K562 (cell line): ENCODE results near the gene PDZK1IP1. TPM values are rescaled to one million over a fixed set of nuclear protein-coding genes. Genes with fewer than 3 reads are reported as not detected.

Experiments
- ATAC-seq: fragments of 200-7000 bp; cut with Tn5 transposase; 3 replicates; pipeline ENCODE4 v1.9.1; 2020; ENCODE audit warnings: moderate library complexity
- BruUV-seq: library from RNA; stranded (reverse); fragments of 400-500 nt; replicated peaks from 2 replicates; lab custom pipeline; 2021; lab: Mats Ljungman, UMichigan
- CTCF ChIA-PET: fragments of 300-600 bp; formaldehyde crosslinking; extraction: SDS; loops from one replicate; lab custom pipeline; 2021; ENCODE audit warnings: low intra/inter-chr PET ratio; lab: Yijun Ruan, JAX
- POLR2A ChIA-PET: fragments of 300-600, 350-650 bp; sonication (Branson Sonifier 250); formaldehyde crosslinking; extraction: SDS; loops from one replicate; lab custom pipeline; 2021; ENCODE audit warnings: antibody characterized with exemption, inconsistent platforms; lab: Yijun Ruan, JAX
- DNase-seq, 4 experiments: peaks; one replicate each; pipeline versions ENCODE4 v3.0.0 to v3.0.0-alpha.2; 2011 to 2018; ENCODE audit warnings: low spot score in 3 of 4, mixed read lengths in 3 of 4; ENCODE audit errors: extremely low read depth in 1 of 4
- FAIRE-seq: peaks from 2 replicates; lab custom pipeline; 2011; peaks lifted over from hg19 to GRCh38; lab: Jason Lieb, UNC
- H2AFZ ChIP-seq: 2 replicates; pipeline ENCODE4 v1.6.0; 2011; ENCODE audit warnings: low read depth, low read length, control low read depth, inconsistent platforms
- H3K27ac ChIP-seq: fragments of 200-600 bp; 3 replicates; pipeline ENCODE4 v1.8.0; 2011; ENCODE audit warnings: low read depth, mild to moderate bottlenecking, control low read depth, inconsistent platforms, low read length, moderate library complexity, mixed read lengths; ENCODE audit errors: extremely low read depth
- H3K27me3 ChIP-seq, 2 experiments: fragments of 300-600 bp in 1 of 2; 2 replicates in 1 of 2; 3 replicates in 1 of 2; pipeline versions ENCODE4 v1.6.0 to v1.8.0; 2011; ENCODE audit warnings: inconsistent platforms in 2 of 2, low read length in 2 of 2, mild to moderate bottlenecking in 1 of 2, mixed read lengths in 1 of 2, moderate library complexity in 1 of 2; ENCODE audit not compliant: control insufficient read depth in 2 of 2, insufficient read depth in 2 of 2
- H3K36me3 ChIP-seq: fragments of 300-600 bp; 3 replicates; pipeline ENCODE4 v1.8.0; 2011; ENCODE audit warnings: mild to moderate bottlenecking, low read length, inconsistent platforms; ENCODE audit not compliant: control insufficient read depth, insufficient read depth
- H3K4me1 ChIP-seq, 2 experiments: fragments of 200-600 bp in 1 of 2; replicated peaks in 1 of 2; 2 replicates in 1 of 2; 3 replicates in 1 of 2; pipeline versions ENCODE4 v1.5.1 to v1.8.0; 2011; ENCODE audit warnings: inconsistent platforms in 2 of 2, low read length in 2 of 2, mild to moderate bottlenecking in 1 of 2, mixed read lengths in 1 of 2, moderate library complexity in 1 of 2; ENCODE audit not compliant: control insufficient read depth in 2 of 2, insufficient read depth in 2 of 2
- H3K4me2 ChIP-seq: 2 replicates; pipeline ENCODE4 v1.6.1; 2011; ENCODE audit warnings: low read length, control low read depth, inconsistent platforms, mixed read lengths; ENCODE audit not compliant: insufficient read depth
- H3K4me3 ChIP-seq: fragments of 200-600 bp; sonication (generic), shearing (Covaris generic); 2 replicates; pipeline ENCODE4 v1.5.1; 2016; ENCODE audit warnings: control low read depth, inconsistent platforms
- H3K79me2 ChIP-seq: fragments of 200-600 bp; 3 replicates; pipeline ENCODE4 v1.8.0; 2011; ENCODE audit warnings: low read length, inconsistent platforms; ENCODE audit not compliant: control insufficient read depth, insufficient read depth
- H3K9ac ChIP-seq, 2 experiments: 2 replicates each; pipeline versions ENCODE4 v1.6.0 to v1.6.1; 2011; ENCODE audit warnings: low read depth in 2 of 2, low read length in 2 of 2, control low read depth in 1 of 2, inconsistent platforms in 1 of 2, mild to moderate bottlenecking in 1 of 2, mixed read lengths in 1 of 2; ENCODE audit not compliant: insufficient read depth in 1 of 2
- H3K9me1 ChIP-seq: one replicate; pipeline ENCODE4 v1.6.0; 2011; ENCODE audit warnings: inconsistent platforms, mild to moderate bottlenecking, low read length, moderate library complexity; ENCODE audit not compliant: control insufficient read depth, insufficient read depth
- H3K9me3 ChIP-seq: replicated peaks from 2 replicates; pipeline ENCODE4 v1.5.1; 2011; ENCODE audit warnings: low read depth, low read length, inconsistent platforms; ENCODE audit not compliant: control insufficient read depth, insufficient read depth
- H4K20me1 ChIP-seq: replicated peaks from 2 replicates; pipeline ENCODE4 v1.6.1; 2011; ENCODE audit warnings: low read length, inconsistent platforms, mixed read lengths; ENCODE audit not compliant: control insufficient read depth, insufficient read depth
- ATF7 ChIP-seq: fragments of 450-650 bp; IDR thresholded peaks from 2 replicates; pipeline ENCODE4 v1.7.1; 2014; ENCODE audit warnings: mild to moderate bottlenecking, moderate library complexity
- CGGBP1 ChIP-seq: fragments of 250-450 bp; sonication (Bioruptor Pico); IDR thresholded peaks from 2 replicates; pipeline ENCODE4 v1.9.0; 2021; ENCODE audit warnings: mild to moderate bottlenecking
- E2F3 ChIP-seq: fragments of 250-450 bp; sonication (Bioruptor Pico); IDR thresholded peaks from 2 replicates; pipeline ENCODE4 v1.4.0; 2020; ENCODE audit warnings: mild to moderate bottlenecking
- ELF4 ChIP-seq: fragments of 450-650 bp; formaldehyde crosslinking; IDR thresholded peaks from 2 replicates; pipeline ENCODE4 v1.4.0; 2022; ENCODE audit warnings: missing genetic modification characterization
- EP400 ChIP-seq: fragments of 450-650 bp; IDR thresholded peaks from 2 replicates; pipeline ENCODE4 v1.6.1; 2017; ENCODE audit warnings: antibody characterized with exemption, mild to moderate bottlenecking, moderate library complexity
- FOXK2 ChIP-seq, 2 experiments: fragments of 450-650 bp; IDR thresholded peaks in 1 of 2; conservative IDR thresholded peaks in 1 of 2; 2 replicates each; pipeline ENCODE4 v1.6.1; 2016; ENCODE audit warnings: low read depth in 2 of 2, mild to moderate bottlenecking in 1 of 2
- ILF3 ChIP-seq: fragments of 450-650 bp; IDR thresholded peaks from 2 replicates; pipeline ENCODE4 v1.6.1; 2018; ENCODE audit warnings: antibody characterized with exemption, mild to moderate bottlenecking, moderate library complexity, borderline replicate concordance
- KDM1A ChIP-seq, 2 experiments: fragments of 450-650 bp; IDR thresholded peaks; 2 replicates each; pipeline ENCODE4 v1.6.1; 2016; ENCODE audit warnings: mild to moderate bottlenecking in 2 of 2
- KLF16 ChIP-seq: IDR thresholded peaks from 2 replicates; pipeline ENCODE4 v1.6.1; 2016; ENCODE audit warnings: antibody characterized with exemption
- KLF6 ChIP-seq: fragments of 250-450 bp; sonication (Bioruptor Pico); IDR thresholded peaks from 2 replicates; pipeline ENCODE4 v1.4.0; 2020; ENCODE audit warnings: mild to moderate bottlenecking, moderate library complexity, borderline replicate concordance
- MYC ChIP-seq, 2 experiments: fragments of 250-450 bp in 1 of 2; sonication (Bioruptor Pico) in 1 of 2; IDR thresholded peaks; 2 replicates each; pipeline versions ENCODE4 v1.5.1 to v1.6.1; 2012 to 2021; ENCODE audit warnings: low read depth in 2 of 2, borderline replicate concordance in 1 of 2, improper control_type of control experiment in 1 of 2, low read length in 1 of 2, mild to moderate bottlenecking in 1 of 2, moderate library complexity in 1 of 2
- NCOR1 ChIP-seq: fragments of 450-650 bp; IDR thresholded peaks from 2 replicates; pipeline ENCODE4 v1.6.1; 2016; ENCODE audit warnings: mild to moderate bottlenecking, moderate library complexity
- NFIC ChIP-seq: fragments of 450-650 bp; IDR thresholded peaks from 2 replicates; pipeline ENCODE4 v1.6.1; 2017; ENCODE audit warnings: mild to moderate bottlenecking, inconsistent platforms
- RBFOX2 ChIP-seq: fragments of 200-400 bp; formaldehyde crosslinking; IDR thresholded peaks from 2 replicates; pipeline ENCODE4 v1.6.1; 2017; ENCODE audit warnings: low read depth, mild to moderate bottlenecking, low read length, moderate library complexity
- RBM39 ChIP-seq: fragments of 200-400 bp; formaldehyde crosslinking; optimal IDR thresholded peaks from 2 replicates; pipeline ENCODE3; 2018; ENCODE audit warnings: low read depth, low read length
- SNRNP70 ChIP-seq: fragments of 200-400 bp; formaldehyde crosslinking; optimal IDR thresholded peaks from 2 replicates; pipeline ENCODE3; 2017; ENCODE audit warnings: low read depth, low read length
- TCF15 ChIP-seq: fragments of 250-450 bp; sonication (Bioruptor Pico); IDR thresholded peaks from 2 replicates; pipeline ENCODE4 v1.8.0; 2022; ENCODE audit warnings: moderate library complexity, mild to moderate bottlenecking, inconsistent platforms
- ZFP30 ChIP-seq: fragments of 250-450 bp; sonication (Bioruptor Pico); IDR thresholded peaks from 2 replicates; pipeline ENCODE4 v1.8.0; 2022; ENCODE audit warnings: moderate library complexity, mild to moderate bottlenecking, inconsistent platforms, borderline replicate concordance
- ZKSCAN3 ChIP-seq: fragments of 250-450 bp; sonication (Bioruptor Pico); IDR thresholded peaks from 2 replicates; pipeline ENCODE4 v1.4.0; 2020
- ZNF707 ChIP-seq: fragments of 250-450 bp; sonication (Bioruptor Pico); conservative IDR thresholded peaks from 2 replicates; pipeline ENCODE4 v1.8.0; 2022; ENCODE audit warnings: inconsistent platforms, mild to moderate bottlenecking, moderate library complexity
- ZNF778 ChIP-seq: fragments of 450-650 bp; formaldehyde crosslinking; IDR thresholded peaks from 2 replicates; pipeline ENCODE4 v1.4.0; 2020; ENCODE audit warnings: mild to moderate bottlenecking, moderate library complexity
- WGBS: fragments of 100-300 bp; shearing (Covaris generic); methylation state at CpG from one replicate; pipeline ENCODE4 v1.1.6; 2016; ENCODE audit warnings: low coverage, mixed read lengths; ENCODE audit not compliant: insufficient coverage; ENCODE audit errors: missing lambda C conversion rate; 5-methylcytosine and 5-hydroxymethylcytosine counted together
- in situ Hi-C: fragments of 300-500 bp; cut with MboI; formaldehyde crosslinking; loops from 4 replicates; pipeline ENCODE4 v1.15.0; 2018; ENCODE audit warnings: inconsistent platforms, mixed read lengths
- intact Hi-C: fragments of 100-400 bp; cut with micrococcal nuclease; formaldehyde crosslinking; loops from 2 replicates; pipeline ENCODE4 v1.14.2; 2022
- polyA plus RNA-seq, 8 experiments: library from polyadenylated mRNA; depleted of rRNA in 4 of 8; stranded (reverse) in 5 of 8; unstranded in 3 of 8; fragments of >200 nt; fragmentation: Nextera tagmentation in 2 of 8; fragmentation: Illumina TruSeq in 1 of 8; extraction: Ambion mirVana in 2 of 8; extraction: Trizol in 1 of 8; gene quantifications; 2 replicates each; pipeline versions ENCODE4 v1.2.1 to v1.2.3, GENCODE V29; 2011 to 2014; ENCODE audit warnings: inconsistent platforms in 1 of 8, missing spikeins in 1 of 8
- total RNA-seq, 7 experiments: library from RNA; depleted of rRNA in 6 of 7; stranded (reverse); fragments of >200 nt in 6 of 7; fragmentation: Illumina TruSeq in 2 of 7; extraction: Trizol in 2 of 7; gene quantifications; 2 replicates each; pipeline versions ENCODE4 v1.2.1 to v1.2.3, GENCODE V29; 2011 to 2021; ENCODE audit warnings: low replicate concordance in 1 of 7

PDZK1IP1 gene
- total and polyA plus RNA-seq, 9 of the 15 experiments (the other 6 are each of a cell fraction or from before 2014, with no cell fraction given) = 0.17 to 0.68 (median 0.53) TPM; not detected in 2

GRCh38 chr1:47229031-47229885 is 39.4 kb upstream of the PDZK1IP1 start:
- WGBS = under 1% methylated on average over 35 of the region's 35 CpGs
- H3K79me2 ChIP-seq = peaks cover 76% of the 10 kb centered on the region
- H3K4me3 ChIP-seq = peak overlapping the region; percentile 62
- POLR2A ChIA-PET = interaction anchor here (0.6 to 5.2 kb wide), 18 partner anchors 9 to 480 kb away, joined by 3 to 80 read pairs (median 3); partner anchors contain the start of gene PDZK1IP1
- H3K27ac ChIP-seq = peak overlapping the region; percentile 97
- peak overlapping the region; percentile 93 for H3K4me2 ChIP-seq
- peaks cover 16% of the 10 kb centered on the region for H3K9me1 ChIP-seq
- peaks cover 8% of the 10 kb centered on the region; the same call in 1 of the 2 replicates for H4K20me1 ChIP-seq
- peak; percentile 75 to 88 (median 80) for DNase-seq
- BruUV-seq = TSS peak; percentile 72
- H3K9ac ChIP-seq = peak overlapping the region; percentile 98 to 100
- peaks cover 34% of the 10 kb centered on the region for H3K36me3 ChIP-seq
- in situ Hi-C loops (no loop called here), intact Hi-C loops (loop anchor here (1.0 to 5.0 kb wide), 3 partner anchors 33 to 85 kb away; partner anchors contain the start of gene STIL)
- no peaks in the 10 kb centered on the region for H3K27me3 ChIP-seq
- FAIRE-seq = peak; percentile 84
- ATAC-seq = peak; percentile 21
- H2AFZ ChIP-seq = 0 out of 2 replicates have a peak overlapping the region, but pooled peaks have one; percentile 6
- CTCF ChIA-PET = no interaction called here
- peaks cover 45 to 49% of the 10 kb centered on the region in 2 experiments for H3K4me1 ChIP-seq
- no peaks in the 10 kb centered on the region for H3K9me3 ChIP-seq
- TF ChIP-seq ILF3 (no peak), ZNF707 (CRISPR knock-in tag) (0 out of 2 replicates have a peak, but pooled peaks have one; percentile 38), ELF4 (peak; percentile 61; the same call in 1 of the 2 replicates), E2F3 (CRISPR knock-in tag) (no peak), EP400 (peak; percentile 76), TCF15 (CRISPR knock-in tag) (no peak), KDM1A (IDR thresholded peaks at IDR 0.05) (peak; percentile 57 to 64), RBFOX2 (peak; percentile 62), KLF6 (CRISPR knock-in tag) (peak; percentile 61; the same call in 1 of the 2 replicates), RBM39 (peak; percentile 29), NFIC (peak; percentile 36; the same call in 1 of the 2 replicates), NCOR1 (peak; percentile 71), FOXK2 (conservative IDR thresholded peaks at IDR 0.05 in 1 of 2, IDR thresholded peaks at IDR 0.05 in 1 of 2; ENCODE audit: low read depth in 2 of 2) (peak in 1 of 2 experiments; percentile 49; a peak in 3 of 4 replicates), KLF16 (no peak), MYC (IDR thresholded peaks at IDR 0.05; ENCODE audit: low read depth, low read length) (no peak; the same call in 1 of the 2 replicates), MYC (CRISPR knock-in tag; IDR thresholded peaks at IDR 0.05; ENCODE audit: borderline replicate concordance, low read depth) (no peak), ATF7 (0 out of 2 replicates have a peak, but pooled peaks have one; percentile 32), SNRNP70 (peak; percentile 18), ZNF778 (no peak), CGGBP1 (CRISPR knock-in tag) (no peak), ZKSCAN3 (CRISPR knock-in tag) (no peak), ZFP30 (CRISPR knock-in tag) (peak; percentile 74; the same call in 1 of the 2 replicates)
